ENCODE data around the gene SF1. TPM values are rescaled to one million over a fixed set of nuclear protein-coding genes. Genes with fewer than 3 reads are reported as not detected.

SF1 gene, protein sequence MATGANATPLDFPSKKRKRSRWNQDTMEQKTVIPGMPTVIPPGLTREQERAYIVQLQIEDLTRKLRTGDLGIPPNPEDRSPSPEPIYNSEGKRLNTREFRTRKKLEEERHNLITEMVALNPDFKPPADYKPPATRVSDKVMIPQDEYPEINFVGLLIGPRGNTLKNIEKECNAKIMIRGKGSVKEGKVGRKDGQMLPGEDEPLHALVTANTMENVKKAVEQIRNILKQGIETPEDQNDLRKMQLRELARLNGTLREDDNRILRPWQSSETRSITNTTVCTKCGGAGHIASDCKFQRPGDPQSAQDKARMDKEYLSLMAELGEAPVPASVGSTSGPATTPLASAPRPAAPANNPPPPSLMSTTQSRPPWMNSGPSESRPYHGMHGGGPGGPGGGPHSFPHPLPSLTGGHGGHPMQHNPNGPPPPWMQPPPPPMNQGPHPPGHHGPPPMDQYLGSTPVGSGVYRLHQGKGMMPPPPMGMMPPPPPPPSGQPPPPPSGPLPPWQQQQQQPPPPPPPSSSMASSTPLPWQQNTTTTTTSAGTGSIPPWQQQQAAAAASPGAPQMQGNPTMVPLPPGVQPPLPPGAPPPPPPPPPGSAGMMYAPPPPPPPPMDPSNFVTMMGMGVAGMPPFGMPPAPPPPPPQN
- 171 to 227 TPM (median 177 TPM) in 5 replicates for total RNA-seq (2022; extraction: Qiagen RNA extraction; ENCODE audit: low read depth)

DNA sequence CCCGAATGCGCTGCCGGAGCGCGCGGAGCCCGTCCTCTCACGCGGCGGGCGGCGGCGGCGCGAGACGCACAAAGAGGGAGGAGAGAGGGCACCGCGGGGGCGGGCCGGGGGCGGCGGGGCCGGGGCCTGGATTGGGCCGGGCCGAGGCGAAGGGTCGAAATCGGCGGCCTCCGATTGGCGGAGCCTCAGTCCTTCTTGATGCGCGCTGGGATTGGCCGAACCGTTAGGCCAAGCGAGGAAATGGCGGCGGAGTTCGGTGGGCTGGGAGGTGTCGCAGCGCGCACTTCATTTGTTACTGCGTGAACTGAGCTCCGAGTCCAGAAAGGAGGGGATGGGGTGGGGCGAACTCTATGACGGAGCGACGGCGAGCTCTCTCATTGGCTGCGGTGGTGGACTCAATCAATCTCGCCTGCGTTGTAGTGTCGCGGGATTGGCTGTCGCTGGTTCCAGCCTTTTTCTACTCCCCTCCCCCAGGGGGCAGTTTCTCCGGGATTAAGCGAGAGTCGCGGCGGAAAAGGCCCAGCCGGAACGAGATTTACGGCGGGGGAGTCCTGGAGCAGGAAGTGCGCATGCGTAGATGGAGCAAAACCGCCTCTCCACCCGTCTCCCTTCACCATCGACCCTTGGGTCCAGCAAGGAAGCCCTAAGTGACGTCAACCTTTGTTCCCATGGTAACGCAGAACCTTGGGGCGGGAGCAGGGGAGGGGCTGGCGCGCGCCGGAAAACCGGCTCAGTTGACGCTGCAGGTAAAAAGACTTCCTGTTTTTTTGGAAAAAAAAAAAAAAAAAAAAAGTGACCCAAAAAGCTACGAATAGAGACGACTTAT is at the start of gene SF1:
SF1 (minus strand) TSS at position 70 of the 826 bp plus-strand sequence. CDS start 150 bp downstream, outside the sequence.

DNA sequence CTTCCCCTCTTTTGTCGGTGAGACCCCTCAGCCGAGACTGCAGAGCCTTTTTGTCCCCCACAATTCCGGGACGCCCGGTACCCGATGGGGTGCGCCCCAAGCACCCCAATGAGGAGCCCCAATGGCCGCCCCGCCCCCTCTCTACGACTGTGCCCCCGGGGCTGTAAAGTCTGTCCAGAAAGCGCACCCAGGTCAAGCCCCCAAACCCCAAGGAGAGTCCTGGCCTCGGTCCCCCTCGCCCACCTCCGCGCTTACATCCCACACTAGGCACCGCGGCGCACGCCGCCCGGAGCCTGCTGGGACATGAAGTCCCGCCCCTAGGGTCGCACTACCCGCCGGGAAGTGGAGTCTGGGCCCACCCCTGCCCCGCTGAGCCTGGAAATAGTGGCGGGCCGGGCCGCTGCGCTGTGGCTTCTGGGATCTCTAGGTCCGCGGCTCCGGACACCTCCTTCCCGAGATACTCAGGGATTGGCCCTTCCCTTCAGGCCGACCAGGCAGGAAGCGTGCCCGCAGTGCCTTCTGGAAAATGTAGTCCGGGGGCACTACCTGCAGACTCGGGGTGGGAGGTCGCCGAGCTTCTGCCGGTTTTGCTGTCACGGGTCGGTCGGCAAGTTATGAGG is 32.0 kb upstream of the SF1 start, which contains the start of gene MEN1:
MEN1 (minus strand) TSS at position 281 of the 620 bp plus-strand sequence. CDS start 442 bp downstream, outside the sequence.

DNA sequence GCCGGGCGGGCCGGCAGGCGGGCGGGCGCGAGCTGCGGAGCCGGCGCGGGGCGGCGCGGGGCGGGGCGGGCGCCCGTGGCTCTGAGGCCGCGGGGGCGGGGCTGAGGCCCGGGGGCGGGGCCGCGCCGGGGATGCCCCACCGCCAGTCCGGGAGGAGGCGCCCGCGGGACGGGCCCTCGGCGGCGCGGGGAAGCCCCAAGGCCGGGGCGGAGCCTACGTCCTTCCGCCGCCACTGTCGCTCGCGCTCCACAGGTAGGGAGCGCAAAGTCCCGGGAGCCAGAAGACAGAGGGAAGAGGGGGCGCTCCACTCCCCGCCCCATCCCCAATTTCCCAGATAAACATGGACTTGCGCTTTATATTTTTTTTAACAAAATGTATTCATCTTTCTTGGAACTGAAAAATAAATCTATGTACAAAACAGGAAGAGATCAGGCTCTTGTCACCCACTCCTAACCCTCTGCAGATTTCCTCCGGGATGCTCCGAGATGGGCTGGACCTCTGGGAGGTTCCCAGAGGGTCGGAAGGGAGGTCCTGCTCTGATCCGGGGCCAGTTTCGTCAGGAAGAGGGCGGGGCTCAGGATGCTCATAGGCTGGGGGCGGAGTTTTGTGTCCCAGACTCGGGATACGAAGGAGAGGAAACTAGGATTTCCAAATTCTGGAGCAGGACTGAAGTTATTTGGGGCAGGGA is 25.0 kb upstream of the SF1 start, which contains the start of gene MAP4K2:
MAP4K2 (minus strand) TSS at position 57 of the 688 bp plus-strand sequence. CDS start 65 bp downstream, outside the sequence.

DNA sequence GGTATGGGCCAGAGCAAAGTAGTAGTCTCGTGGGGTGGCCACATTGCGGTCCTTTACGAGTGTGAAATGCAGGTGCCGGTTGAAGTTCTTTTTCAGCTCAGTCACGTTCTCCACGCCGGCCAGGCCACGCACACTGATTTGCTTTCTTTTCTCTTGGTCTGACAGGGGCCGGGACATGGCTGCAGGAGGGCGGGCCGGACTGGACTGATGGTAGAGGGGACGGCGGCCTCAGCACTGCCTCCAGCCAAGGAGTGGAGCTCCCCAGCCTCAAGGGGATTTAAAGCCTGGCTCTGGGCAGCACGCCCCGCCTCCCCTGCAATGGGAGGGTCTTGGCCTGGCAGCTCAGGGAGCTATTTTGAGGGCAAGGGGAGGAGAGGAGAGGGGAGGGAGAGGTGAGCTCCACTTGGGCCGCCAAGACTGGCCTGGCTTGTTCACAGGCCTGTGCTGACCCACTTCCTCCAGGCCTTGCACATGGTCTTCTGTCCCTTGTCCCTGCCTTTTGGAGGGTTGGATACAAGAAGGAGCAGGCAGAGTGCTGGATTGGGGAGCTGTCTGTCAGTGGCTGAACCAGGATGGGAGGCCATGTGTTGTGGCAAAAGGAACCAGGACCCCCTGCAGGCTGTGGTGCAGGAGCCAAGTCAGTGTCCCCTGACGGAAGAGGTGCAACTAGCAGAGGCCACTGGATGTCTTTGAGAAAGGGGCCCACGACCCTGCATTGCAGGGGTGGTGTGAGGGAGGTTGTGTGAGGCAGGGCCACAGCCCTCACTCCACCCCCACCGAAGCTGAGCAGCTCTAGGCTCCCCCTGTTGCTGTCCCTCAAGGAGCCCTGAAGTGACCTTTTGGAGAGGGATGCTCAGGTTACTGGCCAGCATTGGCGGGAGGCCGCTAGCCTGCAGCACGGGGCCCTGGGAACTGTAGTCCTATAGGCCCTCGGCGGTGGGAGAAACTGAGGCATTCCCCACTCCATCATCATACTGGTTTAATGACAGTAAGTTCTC is 18.3 kb downstream of the SF1 start, which contains the start of gene PYGM:
PYGM (minus strand) TSS at position 253 of the 998 bp plus-strand sequence; CDS start at position 177, 76 bp downstream.

DNA sequence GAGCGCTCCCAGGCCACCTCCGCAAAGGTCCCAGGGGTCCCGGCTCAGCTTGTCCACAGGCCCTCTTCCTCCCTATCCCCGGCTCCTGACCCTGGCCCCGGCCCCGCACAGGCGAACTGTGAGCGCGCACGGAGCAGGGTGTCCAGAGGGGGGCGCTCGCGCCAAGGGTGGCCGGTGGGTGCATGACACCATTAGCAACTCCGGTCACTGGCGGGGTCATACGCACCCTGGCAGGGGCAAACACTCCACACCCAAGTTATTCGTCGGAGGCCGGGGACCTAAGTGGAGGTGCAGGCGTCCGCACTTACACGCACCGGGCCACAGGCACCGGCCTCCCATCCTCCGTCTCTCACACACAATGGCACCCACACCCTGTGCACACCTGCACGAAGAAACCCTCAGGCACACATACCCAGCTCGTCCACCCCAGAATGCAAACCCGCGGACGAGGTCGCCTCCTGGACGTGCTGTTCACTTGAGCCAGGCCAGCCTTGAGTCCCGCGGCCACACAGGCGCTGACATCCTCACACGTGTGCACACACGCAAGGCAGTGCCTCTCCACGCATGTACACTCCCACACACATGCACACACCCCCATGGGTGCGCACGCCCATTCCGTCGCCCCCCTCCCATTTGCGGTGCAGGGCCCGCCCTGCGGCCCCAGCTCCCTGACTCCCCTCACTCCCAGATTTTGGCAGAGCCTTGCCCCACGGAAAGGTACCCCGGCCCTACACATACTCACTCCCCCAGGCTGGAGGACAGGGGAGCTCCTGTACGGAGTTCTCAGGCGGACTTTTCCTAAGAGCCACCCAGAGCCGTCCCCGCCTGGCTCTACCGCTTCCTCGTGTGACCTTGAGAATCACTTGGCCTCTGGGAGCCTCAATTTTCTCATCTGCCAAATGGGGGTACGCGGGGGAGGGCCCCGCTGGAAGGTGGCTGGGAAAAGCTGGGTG is 34.5 kb downstream of the SF1 start, which contains the start of gene RASGRP2:
RASGRP2 (minus strand) TSS at position 552 of the 953 bp plus-strand sequence. CDS start 1,276 bp downstream, outside the sequence.

DNA sequence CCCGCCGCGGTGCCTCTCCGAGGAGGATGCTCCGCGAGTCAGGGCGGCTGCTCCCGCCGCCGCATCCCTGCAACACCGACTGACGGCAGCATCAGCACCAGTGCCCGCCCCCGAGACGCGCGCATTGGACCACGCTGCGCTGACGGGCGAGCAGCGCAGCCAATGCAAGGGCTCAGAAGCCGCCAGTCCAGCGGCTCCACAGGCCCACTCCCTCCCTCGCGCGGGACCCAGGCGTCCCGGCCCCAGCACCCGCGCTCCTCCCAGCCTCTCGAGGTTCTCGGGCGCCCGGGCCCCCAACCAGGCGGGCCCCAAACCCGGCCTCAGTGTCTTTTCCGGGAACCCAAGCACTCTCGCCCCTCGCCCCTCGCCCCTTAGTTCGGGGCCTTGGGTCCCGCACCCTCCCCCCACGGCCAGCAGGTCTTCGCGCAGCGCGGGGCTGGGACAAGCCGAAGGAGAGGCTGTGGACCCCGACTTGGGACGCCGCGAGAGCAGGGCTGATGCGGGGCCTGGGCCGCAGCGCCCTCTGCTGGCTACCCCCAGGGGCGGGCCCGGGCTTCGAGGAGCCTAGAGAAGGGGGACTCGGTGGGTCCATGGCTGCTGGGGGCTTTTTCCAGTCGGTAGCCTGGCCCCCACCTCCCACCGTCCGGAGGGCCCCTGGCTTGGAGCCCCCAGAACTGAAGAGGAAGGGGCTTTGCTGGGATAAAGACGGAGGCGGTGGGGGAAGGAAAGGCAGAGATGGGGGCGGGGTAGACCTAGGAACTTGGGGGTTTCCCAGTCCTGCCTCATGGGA is 55.0 kb downstream of the SF1 start, which contains the start of gene NRXN2:
NRXN2 (minus strand) TSS at position 81 of the 790 bp plus-strand sequence. CDS start 9,498 bp downstream, outside the sequence.

Other genes with a start within 250 kb of the SF1 start
- 0.05 to 0.32 TPM (median 0.13 TPM) in 3 of 5 replicates, not detected in the others for gene SLC22A11, start 222.6 kb downstream of the SF1 start, total RNA-seq (2022; extraction: Qiagen RNA extraction; ENCODE audit: low read depth)
- not detected in 5 replicates for gene SLC22A12, start 187.3 kb downstream of the SF1 start, total RNA-seq (2022; extraction: Qiagen RNA extraction; ENCODE audit: low read depth)
- 0.08 to 0.34 TPM (median 0.30 TPM) in 4 of 5 replicates, not detected in the other for gene NRXN2, start 55.3 kb downstream of the SF1 start, total RNA-seq (2022; extraction: Qiagen RNA extraction; ENCODE audit: low read depth)
- 0.41 to 1.5 TPM (median 1.2 TPM) in 5 replicates for gene RASGRP2, start 34.4 kb downstream of the SF1 start, total RNA-seq (2022; extraction: Qiagen RNA extraction; ENCODE audit: low read depth)
- 0.21 to 0.43 TPM (median 0.30 TPM) in 5 replicates for gene PYGM, start 18.6 kb downstream of the SF1 start, total RNA-seq (2022; extraction: Qiagen RNA extraction; ENCODE audit: low read depth)
- gene MAP4K2, start 24.7 kb upstream of the SF1 start, total RNA-seq (2022; extraction: Qiagen RNA extraction; ENCODE audit: low read depth), result 5.7 to 11.1 TPM (median 9.0 TPM) in 5 replicates
- gene MEN1, start 32.0 kb upstream of the SF1 start, total RNA-seq (2022; extraction: Qiagen RNA extraction; ENCODE audit: low read depth), result 25.5 to 41.2 TPM (median 37.0 TPM) in 5 replicates
- 0.95 to 1.9 TPM (median 1.5 TPM) in 5 replicates for gene CDC42BPG, start 66.1 kb upstream of the SF1 start, total RNA-seq (2022; extraction: Qiagen RNA extraction; ENCODE audit: low read depth)
- 105 to 137 TPM (median 131 TPM) in 5 replicates for gene EHD1, start 100.1 kb upstream of the SF1 start, total RNA-seq (2022; extraction: Qiagen RNA extraction; ENCODE audit: low read depth)
- 13.4 to 25.2 TPM (median 22.4 TPM) in 5 replicates for gene ATG2A, start 138.7 kb upstream of the SF1 start, total RNA-seq (2022; extraction: Qiagen RNA extraction; ENCODE audit: low read depth)
- gene PPP2R5B, start 146.1 kb upstream of the SF1 start, total RNA-seq (2022; extraction: Qiagen RNA extraction; ENCODE audit: low read depth), result 4.3 to 5.9 TPM (median 4.6 TPM) in 5 replicates
- not detected in 5 replicates for gene GPHA2, start 157.4 kb upstream of the SF1 start, total RNA-seq (2022; extraction: Qiagen RNA extraction; ENCODE audit: low read depth)
- gene MAJIN, start 193.6 kb upstream of the SF1 start, total RNA-seq (2022; extraction: Qiagen RNA extraction; ENCODE audit: low read depth), result not detected in 5 replicates
- 0.71 to 1.2 TPM (median 0.86 TPM) in 5 replicates for gene BATF2, start 218.4 kb upstream of the SF1 start, total RNA-seq (2022; extraction: Qiagen RNA extraction; ENCODE audit: low read depth)
- gene ARL2, start 235.6 kb upstream of the SF1 start, total RNA-seq (2022; extraction: Qiagen RNA extraction; ENCODE audit: low read depth), result 168 to 199 TPM (median 191 TPM) in 5 replicates
- gene SNX15, start 248.9 kb upstream of the SF1 start, total RNA-seq (2022; extraction: Qiagen RNA extraction; ENCODE audit: low read depth), result 18.6 to 23.3 TPM (median 21.8 TPM) in 5 replicates

All from A549 treated with RU486 at 1 μM for 4 hours (cell line).